Parathyroid adenoma (tissue), 2 donors: ENCODE measurements around the gene HUNK.

ENCODE experiments used
- H2AFZ ChIP-seq: fragments of 300-600 bp; sonication (generic); one replicate; pipeline ENCODE4 v1.7.0; 2017; ENCODE audit warnings: antibody characterized with exemption, mild to moderate bottlenecking
- H3K27ac ChIP-seq: fragments of 300-600 bp; sonication (generic); one replicate; pipeline ENCODE4 v1.7.0; 2017
- H3K27me3 ChIP-seq: fragments of 300-600 bp; sonication (generic); one replicate; pipeline ENCODE4 v1.7.0; 2017; ENCODE audit warnings: low read length; ENCODE audit not compliant: control insufficient read depth, insufficient read depth
- H3K36me3 ChIP-seq: fragments of 300-600 bp; sonication (generic); one replicate; pipeline ENCODE4 v1.7.0; 2017; ENCODE audit warnings: low read length; ENCODE audit not compliant: control insufficient read depth, insufficient read depth
- H3K4me1 ChIP-seq: fragments of 300-600 bp; sonication (generic); one replicate; pipeline ENCODE4 v1.7.0; 2017; ENCODE audit warnings: control low read depth
- H3K4me2 ChIP-seq: fragments of 300-600 bp; sonication (generic); one replicate; pipeline ENCODE4 v1.7.0; 2017; ENCODE audit warnings: low read length
- H3K4me3 ChIP-seq: fragments of 300-600 bp; sonication (generic); one replicate; pipeline ENCODE4 v1.7.0; 2017; ENCODE audit warnings: low read depth, low read length
- H3K79me2 ChIP-seq: fragments of 300-600 bp; sonication (generic); one replicate; pipeline ENCODE4 v1.7.0; 2017; ENCODE audit warnings: control low read depth
- H3K9ac ChIP-seq: fragments of 300-600 bp; sonication (generic); one replicate; pipeline ENCODE4 v1.7.0; 2017; ENCODE audit warnings: mild to moderate bottlenecking
- H3K9me3 ChIP-seq: fragments of 300-600 bp; sonication (generic); one replicate; pipeline ENCODE4 v1.7.0; 2017; ENCODE audit warnings: low read length; ENCODE audit not compliant: control insufficient read depth
- TF ChIP-seq, protein P1 (sequence below): fragments of 300-600 bp; sonication (generic); IDR thresholded peaks from one replicate; pipeline ENCODE4 v1.7.0; 2017; ENCODE audit warnings: antibody characterized with exemption, mild to moderate bottlenecking
- donor health status: primary hyperparathyroidism.

HUNK gene

DNA sequence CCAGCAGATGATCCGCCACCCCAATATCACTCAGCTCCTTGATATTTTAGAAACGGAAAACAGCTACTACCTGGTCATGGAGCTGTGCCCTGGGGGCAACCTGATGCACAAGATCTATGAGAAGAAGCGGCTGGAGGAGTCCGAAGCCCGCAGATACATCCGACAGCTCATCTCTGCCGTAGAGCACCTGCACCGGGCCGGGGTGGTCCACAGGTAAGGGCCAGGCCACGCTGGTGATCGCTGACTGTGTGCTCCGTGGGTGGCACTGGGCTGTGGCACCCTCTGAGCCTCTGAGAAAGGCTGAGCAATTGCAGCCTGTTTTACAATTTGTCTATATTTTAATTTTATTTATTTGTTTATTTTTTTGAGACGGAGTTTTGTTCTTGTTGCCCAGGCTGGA, 51.7 kb downstream of the HUNK start:
- H3K9ac ChIP-seq = no peak overlapping the region
- no peaks in the 10 kb centered on the region for H3K4me1 ChIP-seq
- no peaks in the 10 kb centered on the region for H3K36me3 ChIP-seq
- no peaks in the 10 kb centered on the region for H3K79me2 ChIP-seq
- H3K4me2 ChIP-seq = no peak overlapping the region
- H3K27ac ChIP-seq = no peak overlapping the region
- H3K27me3 ChIP-seq = no peaks in the 10 kb centered on the region
- TF ChIP-seq, protein P1, sequence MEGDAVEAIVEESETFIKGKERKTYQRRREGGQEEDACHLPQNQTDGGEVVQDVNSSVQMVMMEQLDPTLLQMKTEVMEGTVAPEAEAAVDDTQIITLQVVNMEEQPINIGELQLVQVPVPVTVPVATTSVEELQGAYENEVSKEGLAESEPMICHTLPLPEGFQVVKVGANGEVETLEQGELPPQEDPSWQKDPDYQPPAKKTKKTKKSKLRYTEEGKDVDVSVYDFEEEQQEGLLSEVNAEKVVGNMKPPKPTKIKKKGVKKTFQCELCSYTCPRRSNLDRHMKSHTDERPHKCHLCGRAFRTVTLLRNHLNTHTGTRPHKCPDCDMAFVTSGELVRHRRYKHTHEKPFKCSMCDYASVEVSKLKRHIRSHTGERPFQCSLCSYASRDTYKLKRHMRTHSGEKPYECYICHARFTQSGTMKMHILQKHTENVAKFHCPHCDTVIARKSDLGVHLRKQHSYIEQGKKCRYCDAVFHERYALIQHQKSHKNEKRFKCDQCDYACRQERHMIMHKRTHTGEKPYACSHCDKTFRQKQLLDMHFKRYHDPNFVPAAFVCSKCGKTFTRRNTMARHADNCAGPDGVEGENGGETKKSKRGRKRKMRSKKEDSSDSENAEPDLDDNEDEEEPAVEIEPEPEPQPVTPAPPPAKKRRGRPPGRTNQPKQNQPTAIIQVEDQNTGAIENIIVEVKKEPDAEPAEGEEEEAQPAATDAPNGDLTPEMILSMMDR = no peak
- no peak overlapping the region for H3K4me3 ChIP-seq
- no peaks in the 10 kb centered on the region for H3K9me3 ChIP-seq
- no peak overlapping the region for H2AFZ ChIP-seq

DNA sequence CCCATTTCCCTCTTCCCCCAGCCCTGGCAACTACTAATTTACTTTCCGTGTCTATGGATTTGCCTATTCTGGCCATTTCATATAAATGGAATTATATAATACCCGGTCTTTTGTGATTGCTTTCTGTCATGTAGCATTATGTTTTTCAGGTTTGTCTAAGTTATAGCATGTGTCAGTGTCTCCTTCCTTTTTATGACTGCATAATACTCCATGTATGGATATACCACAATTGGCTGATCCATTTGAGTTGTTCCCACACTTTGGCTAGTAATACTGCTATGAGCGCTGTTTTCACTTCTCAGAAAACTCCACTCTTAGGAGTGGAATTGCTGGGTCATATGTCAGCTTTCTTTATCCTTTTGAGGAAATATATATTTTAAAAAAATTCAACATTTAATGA, 53.7 kb downstream of the HUNK start:
- Histone ChIP-seq H3K27ac (no peak overlapping the region), H2AFZ (no peak overlapping the region), H3K9me3 (no peaks in the 10 kb centered on the region), H3K79me2 (no peaks in the 10 kb centered on the region), H3K27me3 (no peaks in the 10 kb centered on the region), H3K4me2 (no peak overlapping the region), H3K4me3 (no peak overlapping the region), H3K9ac (no peak overlapping the region), H3K36me3 (no peaks in the 10 kb centered on the region), H3K4me1 (no peaks in the 10 kb centered on the region)
- TF ChIP-seq, protein P1 = no peak

DNA sequence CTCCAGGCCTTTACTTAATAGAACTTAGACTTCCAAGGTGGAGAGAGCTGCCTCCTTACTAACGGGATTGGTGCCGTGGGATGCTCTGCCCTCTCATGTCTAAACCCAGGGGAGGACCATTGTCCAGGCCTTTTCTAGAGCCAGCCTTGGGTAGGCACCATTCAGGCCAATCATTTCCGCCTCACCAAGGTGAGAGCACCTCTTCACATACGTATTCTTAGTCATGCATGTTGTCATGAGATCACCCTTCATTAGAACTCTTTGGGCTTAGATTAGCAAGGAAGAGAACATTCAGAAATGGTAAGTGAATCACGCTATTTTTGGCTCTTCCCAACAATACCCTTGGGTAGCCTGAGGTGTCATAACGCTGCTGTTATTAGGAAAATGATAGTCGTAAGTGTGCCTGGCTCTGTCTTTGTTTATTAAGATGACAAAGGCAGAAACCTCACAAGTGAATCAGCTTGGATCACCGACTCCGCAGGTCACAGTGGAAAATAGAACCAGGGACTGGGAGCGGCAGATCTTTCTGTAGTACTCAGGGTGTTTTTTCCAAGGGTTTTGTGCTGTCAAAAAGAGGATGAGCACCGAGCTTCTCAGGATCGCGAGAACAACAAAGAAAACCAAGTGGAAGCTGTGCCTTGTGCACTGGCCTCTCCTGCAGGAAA, 55.0 kb downstream of the HUNK start:
- no peak overlapping the region for H3K4me3 ChIP-seq
- H2AFZ ChIP-seq = no peak overlapping the region
- H3K4me1 ChIP-seq = no peaks in the 10 kb centered on the region
- H3K27me3 ChIP-seq = no peaks in the 10 kb centered on the region
- TF ChIP-seq, protein P1 = no peak
- no peaks in the 10 kb centered on the region for H3K79me2 ChIP-seq
- H3K27ac ChIP-seq = no peak overlapping the region
- H3K36me3 ChIP-seq = no peaks in the 10 kb centered on the region
- no peak overlapping the region for H3K4me2 ChIP-seq
- H3K9me3 ChIP-seq = no peaks in the 10 kb centered on the region
- no peak overlapping the region for H3K9ac ChIP-seq

DNA sequence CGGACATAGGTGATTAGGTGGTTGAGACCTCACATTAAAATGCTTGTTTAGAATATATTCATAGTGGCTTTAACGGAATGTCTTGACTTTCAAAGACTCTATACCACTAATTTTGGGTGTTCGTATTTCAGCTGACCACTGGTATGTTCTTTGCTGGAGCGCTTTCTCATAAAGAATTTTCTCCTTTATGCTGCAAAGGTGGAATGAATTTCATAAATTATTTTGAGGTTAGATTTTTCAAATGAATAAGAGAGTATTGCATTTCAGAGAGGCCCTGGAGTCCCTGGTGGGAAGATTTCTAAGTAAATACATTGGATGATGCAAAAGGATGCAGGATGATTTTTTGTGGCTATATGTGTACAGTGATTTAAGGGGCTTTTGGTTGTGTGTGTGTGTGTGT, 55.8 kb downstream of the HUNK start:
- Histone ChIP-seq H3K9me3 (no peaks in the 10 kb centered on the region), H3K4me2 (no peak overlapping the region), H3K27me3 (no peaks in the 10 kb centered on the region), H3K36me3 (no peaks in the 10 kb centered on the region), H3K4me3 (no peak overlapping the region), H3K27ac (no peak overlapping the region), H3K4me1 (no peaks in the 10 kb centered on the region), H3K79me2 (no peaks in the 10 kb centered on the region), H3K9ac (no peak overlapping the region), H2AFZ (no peak overlapping the region)
- TF ChIP-seq, protein P1 = no peak

DNA sequence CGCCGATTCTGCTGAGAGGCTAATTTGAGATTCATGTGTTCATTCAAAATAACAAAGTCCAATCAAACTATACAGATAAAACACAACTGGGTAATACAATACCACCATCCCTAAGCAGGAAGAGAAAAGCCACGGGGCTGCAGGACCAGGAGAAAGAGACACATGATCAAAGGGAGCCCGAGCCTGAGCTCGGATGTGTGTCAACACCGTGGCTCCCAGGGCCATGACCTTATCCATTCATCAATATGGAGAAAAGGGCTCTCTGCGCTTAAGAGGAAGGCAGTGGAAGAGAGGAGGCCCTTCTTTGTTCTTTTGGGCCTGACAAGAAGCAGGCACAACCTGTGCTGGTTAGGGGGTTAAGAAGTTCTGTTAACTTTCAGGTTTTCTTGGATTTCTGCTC, 56.7 kb downstream of the HUNK start:
- no peak overlapping the region for H3K27ac ChIP-seq

More for the DNA sequence above, 56.7 kb downstream of the HUNK start:
- Histone ChIP-seq H3K79me2 (no peaks in the 10 kb centered on the region), H3K4me1 (no peaks in the 10 kb centered on the region), H2AFZ (no peak overlapping the region), H3K36me3 (no peaks in the 10 kb centered on the region), H3K27me3 (no peaks in the 10 kb centered on the region), H3K4me3 (no peak overlapping the region), H3K9me3 (no peaks in the 10 kb centered on the region), H3K4me2 (no peak overlapping the region), H3K9ac (no peak overlapping the region)
- TF ChIP-seq, protein P1 = no peak
